Measurements from ENCODE around the gene TUBB3.
A peak's percentile ranks its signal among the peaks of the same experiment; 100 is the strongest.

TUBB3 gene

DNA sequence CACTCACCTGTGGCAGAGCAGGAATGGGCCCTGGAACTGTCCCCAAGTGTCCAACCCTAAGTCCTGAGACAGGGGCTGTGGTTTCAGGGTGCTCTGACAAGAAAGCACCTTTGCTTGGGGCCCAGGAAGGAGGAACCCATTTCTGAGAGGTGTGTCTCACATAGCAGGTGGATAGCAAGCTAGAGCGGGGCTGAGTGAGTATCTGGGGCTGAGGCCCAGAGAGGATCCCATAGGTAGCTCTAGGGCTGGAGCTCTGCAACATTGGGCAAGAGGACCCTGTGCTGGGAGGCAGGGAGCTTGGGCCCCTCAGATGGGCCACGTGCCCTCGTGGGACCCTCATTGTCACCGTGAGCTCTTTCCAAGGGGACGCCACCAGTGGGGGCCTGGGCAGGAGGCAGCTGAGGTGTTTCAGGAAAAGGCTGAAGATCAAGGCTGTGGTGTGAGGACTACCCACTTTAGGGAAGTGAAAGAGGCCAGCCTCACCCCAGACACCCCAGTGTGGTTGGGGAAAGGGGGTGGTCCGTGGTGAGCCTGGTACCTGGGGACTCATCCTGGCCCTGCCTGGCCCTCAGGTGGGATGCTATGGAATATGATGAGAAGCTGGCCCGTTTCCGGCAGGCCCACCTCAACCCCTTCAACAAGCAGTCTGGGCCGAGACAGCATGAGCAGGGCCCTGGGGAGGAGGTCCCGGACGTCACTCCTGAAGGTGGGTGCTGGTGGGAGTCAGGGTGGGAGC, 30.7 kb downstream of the TUBB3 start:
- peak; percentile 78 for DNase-seq (ENCODE audit: insufficient read length)
- TF ChIP-seq TAF1 (IDR thresholded peaks at IDR 0.05; ENCODE audit: borderline replicate concordance, low read depth, low read length) (no peak), POLR2A (IDR thresholded peaks at IDR 0.05; ENCODE audit: low read depth, low read length) (no peak), POLR2AphosphoS5 (IDR thresholded peaks at IDR 0.05; ENCODE audit: low read depth, low read length) (no peak)
- FAIRE-seq: peak; percentile 86

DNA sequence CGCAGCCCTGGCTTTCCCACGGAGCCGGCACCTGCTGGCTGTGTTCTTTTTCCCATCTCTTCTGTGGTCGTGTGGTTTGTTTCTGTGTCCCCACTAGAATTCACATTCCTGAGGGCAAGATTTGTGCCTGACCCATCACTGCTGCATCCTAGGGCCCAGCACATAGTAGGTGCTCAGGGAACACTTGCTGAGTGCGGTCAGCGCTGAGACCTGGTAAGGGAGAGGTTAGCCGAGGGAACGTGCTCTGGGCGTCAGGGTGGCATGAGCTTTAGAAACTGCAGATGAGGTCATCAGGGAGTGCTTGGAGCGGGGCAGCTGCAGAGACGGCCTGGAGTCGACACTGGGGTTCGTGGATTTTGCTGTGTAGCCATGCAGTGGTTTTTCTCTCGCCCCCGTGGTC, 31.3 kb downstream of the TUBB3 start:
- FAIRE-seq: no peak
- DNase-seq (ENCODE audit: insufficient read length): no peak
- TF ChIP-seq TAF1 (IDR thresholded peaks at IDR 0.05; ENCODE audit: borderline replicate concordance, low read depth, low read length): no peak
- TF ChIP-seq POLR2AphosphoS5 (IDR thresholded peaks at IDR 0.05; ENCODE audit: low read depth, low read length): no peak
- no peak for TF ChIP-seq POLR2A (IDR thresholded peaks at IDR 0.05; ENCODE audit: low read depth, low read length)

DNA sequence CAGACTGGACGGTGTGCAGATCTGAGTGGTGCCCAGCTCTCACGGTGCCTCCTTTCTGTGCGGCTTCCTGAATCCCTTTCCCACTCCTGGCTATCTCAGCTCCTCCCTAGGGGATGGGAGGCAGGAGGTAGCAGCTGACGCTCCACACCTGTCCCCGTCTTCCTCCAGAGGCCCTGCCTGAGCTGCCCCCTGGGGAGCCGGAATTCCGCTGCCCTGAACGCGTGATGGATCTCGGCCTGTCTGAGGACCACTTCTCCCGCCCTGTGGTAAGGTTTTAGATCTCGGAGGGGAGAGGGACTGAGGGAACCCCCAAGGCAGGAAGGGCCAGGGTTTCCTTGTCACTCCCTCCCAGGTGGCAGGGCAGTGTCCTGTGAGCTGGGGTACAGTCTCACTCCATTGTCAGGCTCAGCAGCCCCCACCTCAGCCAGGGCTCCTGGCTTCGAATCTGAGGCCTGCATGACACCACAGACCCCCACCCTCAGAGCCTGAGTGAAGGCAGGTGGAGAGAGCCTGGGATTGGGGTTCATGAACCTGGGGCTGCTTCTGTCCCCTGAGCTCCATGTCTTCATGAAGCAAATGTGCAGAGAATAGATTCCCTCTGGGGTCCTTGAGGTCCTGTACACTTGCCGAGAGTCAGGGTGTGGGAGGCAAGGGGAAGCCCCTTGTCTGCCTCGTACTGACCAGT, 32.0 kb downstream of the TUBB3 start:
- DNase-seq (ENCODE audit: insufficient read length) (no peak), FAIRE-seq (no peak)
- no peak for TF ChIP-seq POLR2A (IDR thresholded peaks at IDR 0.05; ENCODE audit: low read depth, low read length)
- no peak for TF ChIP-seq TAF1 (IDR thresholded peaks at IDR 0.05; ENCODE audit: borderline replicate concordance, low read depth, low read length)
- no peak for TF ChIP-seq POLR2AphosphoS5 (IDR thresholded peaks at IDR 0.05; ENCODE audit: low read depth, low read length)

DNA sequence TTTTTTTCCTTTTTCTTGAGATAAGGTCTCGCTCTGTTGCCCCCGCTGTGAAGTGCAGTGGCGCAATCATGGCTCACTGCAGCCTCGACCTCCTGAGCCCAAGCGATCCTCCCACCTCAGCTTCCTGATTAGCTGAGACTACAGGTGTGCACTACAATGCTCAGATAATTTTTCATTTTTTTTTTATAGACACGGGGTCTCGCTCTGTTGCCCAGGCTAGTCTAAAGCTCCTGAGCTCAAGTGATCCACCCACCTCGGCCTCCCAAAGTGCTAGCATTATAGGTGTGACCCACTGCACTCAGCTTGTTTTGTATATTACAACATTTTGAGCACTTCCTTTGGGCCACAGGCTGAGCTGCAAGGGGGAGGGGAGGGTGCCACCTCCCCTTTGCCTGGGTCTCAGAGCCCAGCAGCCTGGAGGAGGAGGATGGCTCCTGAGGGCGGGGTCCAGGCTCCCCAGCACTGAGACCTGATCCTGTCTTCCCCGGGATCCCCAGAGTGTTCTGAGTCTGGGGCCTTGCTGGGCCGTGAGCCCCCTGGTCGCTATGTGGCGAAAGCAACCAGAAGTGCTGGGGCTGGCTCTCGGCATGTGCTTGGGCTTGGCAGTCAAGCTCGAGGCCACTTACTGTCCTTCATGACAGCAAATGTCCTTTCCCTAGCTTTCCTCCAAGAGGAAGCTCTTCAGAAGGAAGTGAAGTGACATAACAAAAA, 33.5 kb downstream of the TUBB3 start:
- FAIRE-seq (no peak), DNase-seq (ENCODE audit: insufficient read length) (no peak)
- TF ChIP-seq POLR2AphosphoS5 (IDR thresholded peaks at IDR 0.05; ENCODE audit: low read depth, low read length) (no peak), TAF1 (IDR thresholded peaks at IDR 0.05; ENCODE audit: borderline replicate concordance, low read depth, low read length) (no peak), POLR2A (IDR thresholded peaks at IDR 0.05; ENCODE audit: low read depth, low read length) (no peak)

DNA sequence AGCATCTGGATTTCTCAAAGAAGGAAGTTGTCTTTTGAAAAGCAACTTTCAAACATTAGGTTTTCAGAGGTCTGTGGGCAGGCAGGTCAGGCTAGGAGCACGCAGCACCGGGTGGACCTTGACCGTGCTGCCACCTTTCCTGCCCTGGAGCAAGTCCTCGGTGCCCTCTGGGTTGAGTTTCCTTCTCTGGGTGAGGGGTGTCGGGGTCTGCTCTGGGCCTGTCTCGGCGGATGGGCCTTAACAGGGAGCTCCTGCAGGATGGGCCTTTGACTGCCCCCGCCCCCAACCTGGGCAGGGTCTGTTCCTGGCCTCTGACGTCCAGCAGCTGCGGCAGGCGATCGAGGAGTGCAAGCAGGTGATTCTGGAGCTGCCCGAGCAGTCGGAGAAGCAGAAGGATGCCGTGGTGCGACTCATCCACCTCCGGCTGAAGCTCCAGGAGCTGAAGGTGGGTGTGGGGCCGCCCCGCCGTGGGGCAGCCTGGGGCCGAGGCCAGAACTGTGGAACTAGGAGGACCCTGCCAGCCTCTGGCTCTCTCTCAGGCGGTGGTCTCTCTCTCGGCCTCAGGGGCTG, 34.2 kb downstream of the TUBB3 start:
- FAIRE-seq: no peak
- TF ChIP-seq TAF1 (IDR thresholded peaks at IDR 0.05; ENCODE audit: borderline replicate concordance, low read depth, low read length): no peak
- TF ChIP-seq POLR2AphosphoS5 (IDR thresholded peaks at IDR 0.05; ENCODE audit: low read depth, low read length): no peak
- no peak for TF ChIP-seq POLR2A (IDR thresholded peaks at IDR 0.05; ENCODE audit: low read depth, low read length)
- DNase-seq (ENCODE audit: insufficient read length): no peak

DNA sequence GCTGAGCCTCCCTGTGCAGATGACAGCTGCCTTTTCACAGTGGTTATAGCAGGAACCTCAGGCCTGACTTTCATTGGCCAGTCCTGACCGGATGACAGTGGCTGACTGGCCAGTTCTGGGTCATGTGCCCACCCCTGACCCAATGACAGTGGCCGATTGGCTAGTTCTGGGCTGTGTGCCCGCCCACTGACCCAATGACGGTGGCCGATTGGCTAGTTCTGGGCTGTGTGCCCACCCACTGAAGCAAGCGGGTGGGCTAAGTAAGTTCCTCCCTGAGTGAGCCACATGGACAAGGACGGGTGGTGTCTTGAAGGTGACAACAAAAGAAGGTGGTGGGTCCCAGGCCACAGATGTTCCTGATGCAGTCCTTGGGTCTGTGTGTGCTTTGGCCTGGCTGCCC, 34.9 kb downstream of the TUBB3 start:
- TF ChIP-seq POLR2AphosphoS5 (IDR thresholded peaks at IDR 0.05; ENCODE audit: low read depth, low read length): no peak
- no peak for TF ChIP-seq POLR2A (IDR thresholded peaks at IDR 0.05; ENCODE audit: low read depth, low read length)
- no peak for TF ChIP-seq TAF1 (IDR thresholded peaks at IDR 0.05; ENCODE audit: borderline replicate concordance, low read depth, low read length)
- DNase-seq (ENCODE audit: insufficient read length) (no peak), FAIRE-seq (no peak)

DNA sequence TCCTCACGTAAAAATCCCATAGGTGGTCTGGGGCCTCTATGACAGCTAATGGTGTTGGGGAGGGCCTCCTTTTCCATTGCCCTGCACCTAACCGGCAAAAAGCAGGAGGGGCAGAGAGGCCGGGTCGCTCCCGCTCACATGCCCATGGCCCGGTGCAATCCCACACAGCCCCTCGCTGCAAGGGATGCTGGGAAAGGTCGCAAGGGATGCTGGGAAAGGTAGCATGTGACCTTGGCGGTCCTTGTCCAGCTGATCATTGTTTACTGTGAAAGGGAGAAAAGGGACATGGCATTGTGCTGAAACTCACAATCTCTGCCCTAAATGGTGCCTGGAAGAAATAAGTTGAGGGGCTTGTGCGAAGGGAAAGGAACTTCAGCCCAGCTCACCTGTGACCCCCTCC, 35.5 kb downstream of the TUBB3 start:
- FAIRE-seq (no peak), DNase-seq (ENCODE audit: insufficient read length) (no peak)
- TF ChIP-seq TAF1 (IDR thresholded peaks at IDR 0.05; ENCODE audit: borderline replicate concordance, low read depth, low read length) (no peak), POLR2A (IDR thresholded peaks at IDR 0.05; ENCODE audit: low read depth, low read length) (no peak), POLR2AphosphoS5 (IDR thresholded peaks at IDR 0.05; ENCODE audit: low read depth, low read length) (no peak)

DNA sequence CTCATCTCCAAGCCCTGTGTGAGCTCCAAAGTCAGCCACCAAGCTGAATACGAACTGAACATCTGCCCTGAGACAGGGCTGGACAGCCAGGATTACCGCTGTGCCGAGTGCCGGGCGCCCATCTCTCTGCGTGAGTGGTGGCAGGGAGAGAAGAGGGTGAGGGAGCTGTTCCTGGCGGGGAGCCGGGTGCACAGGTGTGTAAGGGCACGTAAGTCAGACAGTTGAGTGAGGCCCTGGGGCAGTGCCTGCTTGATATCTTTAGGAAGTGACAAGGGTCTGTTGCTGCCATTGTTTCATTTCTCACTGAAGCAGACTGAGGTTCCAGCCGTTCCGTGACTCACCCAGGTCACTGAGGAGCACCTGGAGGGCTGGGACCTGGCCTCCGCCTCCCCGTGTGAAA, 37.8 kb downstream of the TUBB3 start:
- no peak for FAIRE-seq
- TF ChIP-seq POLR2AphosphoS5 (IDR thresholded peaks at IDR 0.05; ENCODE audit: low read depth, low read length): no peak
- TF ChIP-seq TAF1 (IDR thresholded peaks at IDR 0.05; ENCODE audit: borderline replicate concordance, low read depth, low read length): no peak
- no peak for TF ChIP-seq POLR2A (IDR thresholded peaks at IDR 0.05; ENCODE audit: low read depth, low read length)
- DNase-seq (ENCODE audit: insufficient read length): no peak

DNA sequence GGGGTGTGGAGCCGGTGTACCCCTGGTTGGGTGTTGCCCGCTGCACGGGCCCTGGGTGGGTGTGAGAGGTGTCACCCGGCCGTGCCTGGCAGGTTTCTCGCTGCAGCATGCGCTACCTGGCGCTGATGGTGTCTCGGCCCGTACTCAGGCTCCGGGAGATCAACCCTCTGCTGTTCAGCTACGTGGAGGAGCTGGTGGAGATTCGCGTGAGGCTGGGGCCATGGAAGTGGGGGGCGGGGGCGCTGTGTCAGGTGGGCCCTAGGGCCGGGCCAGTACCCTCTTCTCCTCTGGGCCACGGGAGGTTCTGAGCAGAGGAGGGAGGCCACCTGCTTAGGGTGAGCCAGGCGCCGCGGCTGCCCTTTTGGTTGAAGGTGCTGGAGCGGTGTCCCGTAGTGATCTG, 38.8 kb downstream of the TUBB3 start:
- no peak for TF ChIP-seq POLR2AphosphoS5 (IDR thresholded peaks at IDR 0.05; ENCODE audit: low read depth, low read length)
- TF ChIP-seq TAF1 (IDR thresholded peaks at IDR 0.05; ENCODE audit: borderline replicate concordance, low read depth, low read length): no peak
- no peak for TF ChIP-seq POLR2A (IDR thresholded peaks at IDR 0.05; ENCODE audit: low read depth, low read length)
- FAIRE-seq (no peak), DNase-seq (ENCODE audit: insufficient read length) (no peak)

DNA sequence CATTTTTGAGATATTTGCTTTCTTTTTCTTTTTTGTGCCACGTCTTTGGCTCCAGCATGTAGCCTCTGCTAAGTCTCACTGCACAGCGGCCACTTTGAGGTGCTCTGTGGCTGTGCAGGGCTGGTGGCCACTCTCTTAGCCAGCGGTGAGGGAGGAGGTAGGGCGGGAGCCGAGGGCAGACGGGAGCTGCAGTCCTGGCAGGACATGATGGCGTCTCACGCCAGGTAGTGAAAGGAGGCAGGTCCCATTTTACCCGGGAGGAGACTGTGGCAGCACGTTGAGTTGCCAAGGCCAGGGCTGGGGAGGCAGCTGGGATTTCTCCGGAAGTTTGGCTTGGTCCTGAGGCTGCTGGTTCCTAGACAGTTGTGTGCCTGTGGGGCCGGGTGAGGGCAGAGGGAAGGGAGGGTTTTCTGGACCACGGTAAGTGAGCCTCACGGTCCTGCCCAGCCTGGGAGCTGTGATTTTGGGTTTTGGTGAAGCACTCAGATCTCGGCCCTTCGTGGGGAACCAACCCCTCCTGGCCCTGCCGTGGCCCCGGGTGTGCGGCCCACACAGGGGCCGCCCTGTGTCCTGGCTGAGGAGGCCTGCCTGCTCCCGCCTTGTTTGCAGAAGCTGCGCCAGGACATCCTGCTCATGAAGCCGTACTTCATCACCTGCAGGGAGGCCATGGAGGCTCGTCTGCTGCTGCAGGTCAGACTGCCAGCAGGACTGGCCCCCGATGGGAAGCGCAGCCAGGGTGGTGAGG, 39.8 kb downstream of the TUBB3 start:
- DNase-seq (ENCODE audit: insufficient read length) (no peak), FAIRE-seq (no peak)
- TF ChIP-seq TAF1 (IDR thresholded peaks at IDR 0.05; ENCODE audit: borderline replicate concordance, low read depth, low read length): no peak
- TF ChIP-seq POLR2AphosphoS5 (IDR thresholded peaks at IDR 0.05; ENCODE audit: low read depth, low read length): no peak
- no peak for TF ChIP-seq POLR2A (IDR thresholded peaks at IDR 0.05; ENCODE audit: low read depth, low read length)

DNA sequence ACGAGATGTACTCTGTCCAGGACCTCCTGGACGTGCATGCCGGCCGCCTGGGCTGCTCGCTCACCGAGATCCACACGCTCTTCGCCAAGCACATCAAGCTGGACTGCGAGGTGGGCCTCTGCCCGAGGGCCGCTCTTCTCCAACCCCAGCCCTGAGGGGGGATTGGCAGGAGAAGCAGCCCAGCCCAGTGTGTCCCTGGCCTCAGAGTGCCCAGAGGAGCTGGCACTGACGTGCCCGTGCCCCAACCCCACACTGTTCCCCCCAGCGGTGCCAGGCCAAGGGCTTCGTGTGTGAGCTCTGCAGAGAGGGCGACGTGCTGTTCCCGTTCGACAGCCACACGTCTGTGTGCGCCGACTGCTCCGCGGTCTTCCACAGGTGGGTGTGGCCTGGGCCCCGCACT, 41.1 kb downstream of the TUBB3 start:
- FAIRE-seq (no peak), DNase-seq (ENCODE audit: insufficient read length) (no peak)
- TF ChIP-seq TAF1 (IDR thresholded peaks at IDR 0.05; ENCODE audit: borderline replicate concordance, low read depth, low read length) (no peak), POLR2A (IDR thresholded peaks at IDR 0.05; ENCODE audit: low read depth, low read length) (no peak), POLR2AphosphoS5 (IDR thresholded peaks at IDR 0.05; ENCODE audit: low read depth, low read length) (no peak)

Data from GM12892 (cell line).